GM21423 (cell line): ENCODE data around the gene ALDH1A3.

ENCODE experiments used
- ATAC-seq: cut with Tn5 transposase; IDR thresholded peaks from one replicate; pipeline ENCODE4 v1.9.1; 2021; ENCODE audit warnings: mild to moderate bottlenecking, moderate library complexity; ENCODE audit not compliant: unreplicated experiment

The ALDH1A3 gene

DNA sequence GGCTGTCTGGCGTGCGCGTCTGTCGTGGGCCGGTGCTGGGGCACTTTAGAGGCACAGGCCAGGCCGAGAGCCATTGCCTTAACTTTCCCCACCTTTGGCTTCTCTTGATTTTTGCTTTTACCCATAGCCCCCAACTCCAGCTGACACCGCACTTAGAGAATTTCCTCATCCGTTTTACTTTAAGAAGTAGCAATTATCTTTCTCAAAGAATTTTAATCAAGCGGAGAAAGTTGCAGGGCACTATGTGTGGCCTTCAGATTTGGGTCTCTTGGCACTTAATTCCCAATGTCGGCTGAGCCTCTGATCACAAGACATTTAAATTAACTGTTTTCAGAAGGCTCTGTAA lies 1.2 kb downstream of the ALDH1A3 start:
- no peak for ATAC-seq

DNA sequence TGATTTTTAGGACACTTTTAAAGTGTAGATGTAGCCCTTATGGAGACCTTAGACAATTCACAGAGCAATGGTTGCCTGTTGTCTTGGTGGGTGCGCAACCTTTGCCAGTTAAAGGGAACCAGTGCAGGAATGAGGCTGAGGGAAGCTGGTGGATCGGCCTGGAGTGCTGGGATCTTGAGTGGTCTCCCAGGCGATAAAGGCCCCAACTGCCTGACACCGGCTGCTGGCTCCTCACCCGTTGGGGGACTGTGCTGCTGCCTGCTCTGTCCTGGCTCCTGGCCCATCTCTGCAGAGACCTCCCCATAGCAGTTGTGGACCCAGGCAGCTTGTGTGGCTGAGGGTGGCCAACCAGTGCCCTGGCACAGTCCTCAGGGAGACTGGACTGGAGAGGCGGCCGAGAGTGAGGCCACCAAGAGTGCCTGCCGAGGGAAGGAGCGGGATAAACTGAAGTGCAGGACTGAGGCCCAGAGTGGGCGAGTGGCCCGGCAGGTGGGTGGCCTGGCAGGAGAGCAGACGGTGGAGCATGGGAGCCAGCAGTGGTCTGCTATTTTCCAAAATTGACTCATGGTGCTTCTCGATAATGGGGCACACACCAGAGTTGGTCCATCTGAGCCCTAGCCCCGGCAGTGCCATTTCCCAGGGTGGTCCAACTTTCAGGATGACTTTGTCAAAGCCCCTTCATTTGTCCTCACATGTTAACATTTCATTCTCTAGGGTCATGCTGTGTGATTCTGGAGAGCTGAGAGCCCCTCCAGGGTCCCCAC lies 2.1 kb downstream of the ALDH1A3 start:
- no peak for ATAC-seq

- ATAC-seq: no peak
Observed at GRCh38 chr15:100885116-100885515, 5.5 kb downstream of the ALDH1A3 start.

DNA sequence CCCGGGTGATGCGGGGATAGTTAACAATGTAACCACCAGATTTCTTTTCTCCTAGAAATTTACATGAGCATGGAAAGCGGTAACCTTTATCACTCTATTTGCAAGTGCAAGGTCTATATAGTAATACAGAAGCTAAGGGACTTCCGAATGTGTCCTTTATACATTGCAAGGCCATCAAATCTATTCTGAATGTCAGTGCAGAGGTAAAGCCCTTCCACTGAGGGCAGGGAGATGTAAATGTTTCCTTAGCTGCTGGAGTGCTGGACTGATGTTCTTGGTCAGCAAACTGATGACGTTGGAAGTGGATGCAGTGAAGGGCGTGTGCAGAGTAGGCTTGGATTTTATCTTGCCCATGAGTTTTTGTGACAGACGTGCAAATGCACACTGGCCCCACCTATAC lies 6.2 kb downstream of the ALDH1A3 start:
- ATAC-seq: no peak

DNA sequence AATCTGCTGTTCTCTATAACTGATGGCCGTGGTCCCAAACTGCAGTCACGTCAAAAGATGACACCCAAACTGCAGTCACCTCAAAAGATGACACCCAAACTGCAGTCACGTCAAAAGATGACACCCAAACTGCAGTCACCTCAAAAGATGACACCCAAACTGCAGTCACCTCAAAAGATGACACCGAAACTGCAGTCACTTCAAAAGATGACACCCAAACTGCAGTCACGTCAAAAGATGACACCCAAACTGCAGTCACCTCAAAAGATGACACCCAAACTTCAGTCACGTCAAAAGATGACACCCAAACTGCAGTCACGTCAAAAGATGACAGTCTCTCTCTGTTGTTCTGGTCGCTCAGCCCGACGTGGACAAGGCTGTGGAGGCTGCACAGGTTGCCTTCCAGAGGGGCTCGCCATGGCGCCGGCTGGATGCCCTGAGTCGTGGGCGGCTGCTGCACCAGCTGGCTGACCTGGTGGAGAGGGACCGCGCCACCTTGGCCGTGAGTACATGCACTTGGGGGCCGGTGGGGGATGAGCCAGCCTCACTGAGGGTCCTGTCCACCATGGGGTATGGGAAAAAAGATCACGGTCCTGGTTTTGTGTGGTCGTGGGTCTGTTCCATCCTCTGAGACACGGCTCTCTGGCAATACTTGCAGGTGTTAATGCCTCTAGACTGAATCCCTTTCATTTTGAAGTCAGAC lies 7.7 kb downstream of the ALDH1A3 start:
- no peak for ATAC-seq

GRCh38 chr15:100889385-100890050 lies 9.9 kb downstream of the ALDH1A3 start:
- no peak for ATAC-seq

- ATAC-seq: no peak
Observed at GRCh38 chr15:100890051-100890720, 10.6 kb downstream of the ALDH1A3 start.

DNA sequence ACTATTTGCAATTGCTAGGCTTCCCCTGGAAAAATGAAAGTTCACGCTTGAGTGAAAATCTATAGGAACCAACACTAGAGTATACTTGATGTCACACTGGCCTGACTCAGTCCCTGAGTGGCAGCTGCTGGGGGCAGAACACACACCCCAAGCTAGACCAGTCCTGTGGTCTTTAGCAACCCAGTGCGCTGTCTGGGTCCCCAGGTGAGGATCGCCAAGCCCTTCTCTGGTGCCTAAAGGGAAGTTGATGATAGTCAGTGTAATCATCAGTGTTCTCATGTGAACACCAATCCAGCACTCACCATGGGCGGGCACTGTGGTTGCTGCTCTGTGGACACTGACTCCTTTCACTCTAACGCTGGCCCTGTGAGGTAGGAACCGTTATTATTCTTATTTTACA lies 11.2 kb downstream of the ALDH1A3 start:
- no peak for ATAC-seq

DNA sequence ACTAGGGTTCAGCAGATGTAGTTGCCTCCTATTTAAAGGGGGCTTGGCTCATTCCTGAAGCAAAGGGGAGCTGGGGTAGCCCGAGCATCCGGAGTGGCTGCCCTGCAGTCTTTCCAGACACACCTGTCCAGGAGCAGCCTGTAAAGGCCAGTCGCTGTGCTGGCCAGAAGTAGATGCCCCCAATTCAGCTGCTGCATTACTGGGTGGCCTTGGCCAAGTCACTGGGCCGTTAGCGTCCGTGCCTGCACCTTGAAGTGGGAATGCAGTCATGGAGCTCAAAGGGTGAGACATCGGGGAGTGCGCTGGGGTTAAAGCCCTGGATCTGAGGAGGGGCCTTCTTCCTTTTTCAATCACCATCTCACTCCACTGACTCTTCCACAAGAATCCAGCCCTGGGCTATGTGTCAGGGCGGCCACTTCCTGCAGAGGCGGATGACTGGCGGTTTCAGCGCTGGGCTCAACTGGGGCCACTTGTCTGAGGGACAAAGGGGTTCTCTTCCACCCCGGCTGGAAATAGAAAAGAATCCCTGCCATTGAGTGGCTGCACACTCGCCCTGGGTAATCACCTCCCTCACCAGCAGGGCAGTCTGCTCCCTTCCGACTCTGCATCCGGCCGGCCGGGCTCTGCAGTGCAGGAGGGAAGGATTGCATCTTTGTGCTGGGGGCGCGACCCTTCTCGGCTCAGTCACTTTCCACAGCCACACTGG lies 11.8 kb downstream of the ALDH1A3 start:
- ATAC-seq: no peak

GRCh38 chr15:100892013-100892355 lies 12.4 kb downstream of the ALDH1A3 start:
- ATAC-seq: no peak

GRCh38 chr15:100893261-100893963 lies 13.8 kb downstream of the ALDH1A3 start:
- no peak for ATAC-seq

- no peak for ATAC-seq
Observed at GRCh38 chr15:100893964-100894295, 14.3 kb downstream of the ALDH1A3 start.

GRCh38 chr15:100895721-100896120 lies 16.1 kb downstream of the ALDH1A3 start:
- no peak for ATAC-seq

DNA sequence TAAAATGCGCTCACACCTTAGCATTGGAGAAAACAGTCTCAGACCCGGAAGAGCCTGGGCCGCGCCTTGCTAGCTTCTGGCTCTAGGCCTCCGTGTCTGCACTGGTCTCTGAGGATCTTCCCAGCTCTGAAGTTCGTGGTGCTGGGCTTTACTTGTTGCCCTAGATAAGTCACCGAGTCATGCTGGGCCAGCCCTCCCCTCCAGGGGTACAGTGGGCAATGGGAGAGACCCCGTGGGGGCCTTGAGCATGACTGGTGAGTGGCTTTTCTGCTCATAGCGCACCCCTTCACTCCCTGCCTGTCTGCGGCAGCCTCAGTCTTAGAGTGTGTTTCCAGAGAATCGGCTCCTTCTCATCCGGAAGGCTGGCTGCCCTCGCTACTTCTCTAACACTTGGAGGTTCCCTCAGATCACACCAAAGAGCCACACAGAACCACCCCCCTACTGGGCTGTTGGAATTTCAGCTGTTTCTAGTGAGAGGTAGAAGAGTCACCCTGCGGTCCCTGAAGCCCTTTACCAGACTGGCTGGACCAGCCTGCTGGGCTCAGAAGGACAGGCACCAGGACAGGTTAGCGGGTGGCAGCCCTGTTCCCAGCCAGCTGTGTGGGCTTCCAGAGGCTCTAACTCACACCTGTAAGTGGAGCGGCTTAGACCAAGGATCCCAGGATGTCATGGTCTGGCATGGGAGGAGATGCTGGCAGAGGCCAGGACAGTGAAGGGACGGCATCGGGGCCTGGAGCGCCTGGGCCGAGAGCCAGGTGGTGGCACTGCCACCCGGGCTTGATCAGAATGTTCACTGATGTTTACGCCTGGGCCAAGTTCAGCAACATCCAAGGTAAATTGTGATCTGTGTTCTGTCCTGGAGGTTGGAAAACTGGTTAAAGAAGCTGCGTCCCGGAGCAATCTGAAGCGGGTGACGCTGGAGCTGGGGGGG lies 17.9 kb downstream of the ALDH1A3 start:
- no peak for ATAC-seq

GRCh38 chr15:100898152-100898490 lies 18.5 kb downstream of the ALDH1A3 start:
- no peak for ATAC-seq

- ATAC-seq: no peak
Observed at GRCh38 chr15:100898661-100899462, 19.2 kb downstream of the ALDH1A3 start.

DNA sequence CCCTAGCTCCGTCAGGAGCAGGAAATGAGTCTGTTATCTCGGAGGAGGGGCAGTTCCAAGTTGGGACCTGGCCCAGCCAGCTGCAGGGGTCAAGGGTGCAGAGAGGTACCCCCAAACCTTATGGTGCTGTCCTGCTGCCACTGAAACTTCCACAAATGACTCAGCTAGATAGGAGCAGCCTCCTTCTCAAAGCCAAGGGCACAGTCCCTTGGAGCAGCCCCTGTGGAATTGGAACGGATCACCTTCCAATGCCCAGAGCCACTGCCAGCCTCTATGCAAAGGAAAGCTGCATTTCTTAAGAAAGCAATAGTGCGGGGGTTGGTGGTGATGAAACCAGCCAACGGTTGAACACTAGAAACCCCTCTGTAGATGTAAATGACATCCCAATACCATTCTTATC lies 20.0 kb downstream of the ALDH1A3 start:
- no peak for ATAC-seq

DNA sequence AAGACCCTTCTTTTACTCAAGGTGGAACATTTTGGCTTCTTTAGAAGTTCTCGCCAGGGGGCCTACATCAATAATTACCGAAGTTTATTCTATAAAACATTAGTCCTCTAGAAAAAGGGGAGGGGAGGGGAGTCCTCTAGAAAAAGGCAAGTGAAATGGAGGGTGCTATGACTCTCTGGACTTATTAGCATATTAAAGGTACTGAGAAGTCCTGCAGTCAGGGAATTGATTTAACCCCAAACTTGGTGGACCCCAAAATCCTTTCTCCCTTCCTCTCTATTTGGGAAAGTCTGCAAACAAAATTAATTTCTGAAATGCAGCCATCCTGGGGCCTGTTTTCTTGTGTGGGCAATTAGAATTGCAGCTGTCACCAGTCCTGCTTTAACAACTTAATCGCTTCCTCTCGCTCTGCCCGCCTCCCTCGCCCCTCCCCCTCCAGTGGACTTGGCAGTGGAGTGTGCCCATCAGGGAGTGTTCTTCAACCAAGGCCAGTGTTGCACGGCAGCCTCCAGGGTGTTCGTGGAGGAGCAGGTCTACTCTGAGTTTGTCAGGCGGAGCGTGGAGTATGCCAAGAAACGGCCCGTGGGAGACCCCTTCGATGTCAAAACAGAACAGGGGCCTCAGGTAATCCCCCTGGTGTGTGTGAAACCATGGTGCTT lies 20.6 kb downstream of the ALDH1A3 start:
- ATAC-seq: no peak
